C4-2B (cell line): ENCODE measurements around the gene PDK2.

Source experiments
- ZFX ChIP-seq: fragments of 450-650 bp; IDR thresholded peaks from 2 replicates; pipeline ENCODE4 v1.6.1; 2017
- TF ChIP-seq, protein P1 (sequence below): fragments of 450-650 bp; conservative IDR thresholded peaks from 2 replicates; pipeline ENCODE4 v1.5.1; 2017; ENCODE audit warnings: mild to moderate bottlenecking

DNA sequence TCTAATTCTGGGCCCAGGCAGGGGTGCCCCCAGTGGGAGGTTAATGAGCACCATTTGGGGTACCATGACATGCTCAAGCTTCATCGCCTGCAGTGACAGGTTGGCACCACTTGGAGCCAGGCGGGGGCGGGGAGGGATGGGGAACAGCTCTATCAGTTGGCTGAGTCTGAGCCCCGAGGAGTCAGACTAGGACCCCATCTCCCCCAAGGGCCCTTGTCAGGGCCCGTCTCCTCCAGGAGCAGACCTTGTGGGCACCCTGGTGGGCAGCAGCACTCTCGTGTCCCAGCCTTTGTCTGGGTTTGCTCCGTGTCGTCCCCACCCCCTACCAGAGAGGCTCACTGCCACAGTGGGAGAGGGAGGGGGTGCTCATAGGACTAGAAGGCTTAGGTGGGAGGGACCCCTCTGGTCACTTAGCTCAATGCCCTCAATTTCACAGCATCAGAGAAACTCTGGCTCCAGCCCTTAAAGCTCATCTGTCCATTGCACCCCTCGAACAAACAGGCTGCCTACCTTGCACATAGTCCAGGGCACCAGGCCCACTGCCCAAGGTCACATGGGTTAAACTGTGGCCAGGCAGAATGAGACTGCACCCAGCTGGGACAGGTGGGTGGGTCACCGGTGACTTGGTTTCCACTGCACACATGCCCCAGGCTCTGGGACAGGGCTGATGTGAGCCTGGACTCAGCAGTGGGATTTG, 51.2 kb downstream of the PDK2 start:
- TF ChIP-seq, protein P1, sequence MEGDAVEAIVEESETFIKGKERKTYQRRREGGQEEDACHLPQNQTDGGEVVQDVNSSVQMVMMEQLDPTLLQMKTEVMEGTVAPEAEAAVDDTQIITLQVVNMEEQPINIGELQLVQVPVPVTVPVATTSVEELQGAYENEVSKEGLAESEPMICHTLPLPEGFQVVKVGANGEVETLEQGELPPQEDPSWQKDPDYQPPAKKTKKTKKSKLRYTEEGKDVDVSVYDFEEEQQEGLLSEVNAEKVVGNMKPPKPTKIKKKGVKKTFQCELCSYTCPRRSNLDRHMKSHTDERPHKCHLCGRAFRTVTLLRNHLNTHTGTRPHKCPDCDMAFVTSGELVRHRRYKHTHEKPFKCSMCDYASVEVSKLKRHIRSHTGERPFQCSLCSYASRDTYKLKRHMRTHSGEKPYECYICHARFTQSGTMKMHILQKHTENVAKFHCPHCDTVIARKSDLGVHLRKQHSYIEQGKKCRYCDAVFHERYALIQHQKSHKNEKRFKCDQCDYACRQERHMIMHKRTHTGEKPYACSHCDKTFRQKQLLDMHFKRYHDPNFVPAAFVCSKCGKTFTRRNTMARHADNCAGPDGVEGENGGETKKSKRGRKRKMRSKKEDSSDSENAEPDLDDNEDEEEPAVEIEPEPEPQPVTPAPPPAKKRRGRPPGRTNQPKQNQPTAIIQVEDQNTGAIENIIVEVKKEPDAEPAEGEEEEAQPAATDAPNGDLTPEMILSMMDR, result no peak; the same call in 1 of the 2 replicates
- TF ChIP-seq ZFX, result no peak
